Measurements from ENCODE around the gene IRF6.

IRF6 gene

GRCh38 chr1:209770636-209771415 lies 35.1 kb downstream of the IRF6 start:
- no peak overlapping the region for H3K4me3 ChIP-seq (ENCODE audit: low read depth, low read length)

GRCh38 chr1:209769971-209770370 lies 36.0 kb downstream of the IRF6 start:
- no peak overlapping the region for H3K4me3 ChIP-seq (ENCODE audit: low read depth, low read length)
- peak; percentile 65 for DNase-seq (ENCODE audit: low read depth)
- TF ChIP-seq CTCF (conservative IDR thresholded peaks at IDR 0.05; ENCODE audit: low read depth, low read length): peak; percentile 26

More at GRCh38 chr1:209770636-209771415, 35.1 kb downstream of the IRF6 start:
- TF ChIP-seq CTCF (conservative IDR thresholded peaks at IDR 0.05; ENCODE audit: low read depth, low read length): no peak
- DNase-seq (ENCODE audit: low read depth): no peak

GRCh38 chr1:209769171-209769904 lies 36.6 kb downstream of the IRF6 start:
- peak overlapping the region; percentile 5 for H3K4me3 ChIP-seq (ENCODE audit: low read depth, low read length)
- no peak for TF ChIP-seq CTCF (conservative IDR thresholded peaks at IDR 0.05; ENCODE audit: low read depth, low read length)
- DNase-seq (ENCODE audit: low read depth): peak; percentile 91

- no peak overlapping the region for H3K4me3 ChIP-seq (ENCODE audit: low read depth, low read length)
- no peak for DNase-seq (ENCODE audit: low read depth)
- no peak for TF ChIP-seq CTCF (conservative IDR thresholded peaks at IDR 0.05; ENCODE audit: low read depth, low read length)
These were observed 37.6 kb downstream of the IRF6 start for GRCh38 chr1:209768354-209768774.

- no peak for TF ChIP-seq CTCF (conservative IDR thresholded peaks at IDR 0.05; ENCODE audit: low read depth, low read length)
- no peak overlapping the region for H3K4me3 ChIP-seq (ENCODE audit: low read depth, low read length)
- no peak for DNase-seq (ENCODE audit: low read depth)
These were observed 38.2 kb downstream of the IRF6 start for GRCh38 chr1:209767706-209768105.

GRCh38 chr1:209767096-209767495 lies 38.8 kb downstream of the IRF6 start:
- no peak for TF ChIP-seq CTCF (conservative IDR thresholded peaks at IDR 0.05; ENCODE audit: low read depth, low read length)
- no peak overlapping the region for H3K4me3 ChIP-seq (ENCODE audit: low read depth, low read length)
- no peak for DNase-seq (ENCODE audit: low read depth)
